PC-3 (cell line): Measurements from ENCODE around the gene TXN2. TPM values are rescaled to one million over a fixed set of nuclear protein-coding genes. Genes with fewer than 3 reads are reported as not detected.

Source experiments
- ATAC-seq: fragments of 200-7000 bp; cut with Tn5 transposase; 2 replicates; pipeline ENCODE4 v1.9.1; 2020; ENCODE audit warnings: mild to moderate bottlenecking, moderate library complexity
- BruUV-seq: library from RNA; stranded (reverse); fragments of 400-500 nt; replicated peaks from 2 replicates; lab custom pipeline; 2021; lab: Mats Ljungman, UMichigan
- CTCF ChIA-PET: fragments of 300-600 bp; sonication (Branson Sonifier 250); formaldehyde crosslinking; loops from one replicate; lab custom pipeline; 2022; ENCODE audit warnings: antibody characterized with exemption; lab: Charles Lee
- POLR2A ChIA-PET: fragments of 300-600 bp; sonication (Branson Sonifier 250); formaldehyde crosslinking; loops from one replicate; lab custom pipeline; 2022; ENCODE audit warnings: antibody characterized with exemption; ENCODE audit not compliant: unreplicated experiment; lab: Charles Lee
- DNase-seq: peaks from one replicate; pipeline ENCODE4 v3.0.0-alpha.2; 2015
- H2AFZ ChIP-seq: fragments of 300-600 bp; sonication (generic); 2 replicates; pipeline ENCODE4 v1.6.0; 2016; ENCODE audit warnings: antibody characterized with exemption, low read length
- H3F3A ChIP-seq: fragments of 300-600 bp; sonication (generic); one replicate; pipeline ENCODE4 v1.6.0; 2017; ENCODE audit warnings: antibody characterized with exemption, low read length, control low read depth, mild to moderate bottlenecking; ENCODE audit not compliant: unreplicated experiment
- H3K27ac ChIP-seq: fragments of 300-600 bp; sonication (generic); 2 replicates; pipeline ENCODE4 v1.5.1; 2016; ENCODE audit warnings: mild to moderate bottlenecking, low read length
- H3K27me3 ChIP-seq: fragments of 300-600 bp; sonication (generic); 2 replicates; pipeline ENCODE4 v1.6.1; 2016; ENCODE audit warnings: low read length, mixed read lengths
- H3K36me3 ChIP-seq: fragments of 300-600 bp; sonication (generic); 2 replicates; pipeline ENCODE4 v1.6.1; 2016; ENCODE audit warnings: low read depth, mixed run types, low read length, mixed read lengths
- H3K4me1 ChIP-seq: fragments of 300-600 bp; sonication (generic); 2 replicates; pipeline ENCODE4 v1.5.1; 2016; ENCODE audit warnings: low read length; ENCODE audit not compliant: insufficient read depth
- H3K4me2 ChIP-seq: fragments of 300-600 bp; sonication (generic); 2 replicates; pipeline ENCODE4 v1.6.0; 2016; ENCODE audit warnings: low read length
- H3K4me3 ChIP-seq: fragments of 300-600 bp; sonication (generic); 2 replicates; pipeline ENCODE4 v1.5.1; 2016; ENCODE audit warnings: mild to moderate bottlenecking, low read length, mixed read lengths
- H3K79me2 ChIP-seq: fragments of 300-600 bp; sonication (generic); 2 replicates; pipeline ENCODE4 v1.6.1; 2017; ENCODE audit warnings: low read length, mixed read lengths
- H3K9ac ChIP-seq: fragments of 300-600 bp; sonication (generic); 2 replicates; pipeline ENCODE4 v1.6.0; 2016; ENCODE audit warnings: mild to moderate bottlenecking, low read length
- H3K9me2 ChIP-seq: fragments of 300-600 bp; sonication (generic); replicated peaks from 2 replicates; pipeline ENCODE4 v1.6.1; 2016; ENCODE audit warnings: mixed run types, low read length, mixed read lengths
- H3K9me3 ChIP-seq: fragments of 300-600 bp; sonication (generic); 2 replicates; pipeline ENCODE4 v1.6.1; 2016; ENCODE audit warnings: low read length, mixed read lengths
- H4K20me1 ChIP-seq: fragments of 300-600 bp; sonication (generic); 2 replicates; pipeline ENCODE4 v1.6.1; 2016; ENCODE audit warnings: low read length, mixed read lengths
- EZH2 ChIP-seq: fragments of 300-600 bp; sonication (generic); IDR thresholded peaks from one replicate; pipeline ENCODE4 v1.6.1; 2017; ENCODE audit warnings: antibody characterized with exemption, mild to moderate bottlenecking, low read length; ENCODE audit not compliant: unreplicated experiment
- EZH2phosphoT487 ChIP-seq: fragments of 300-600 bp; sonication (generic); IDR thresholded peaks from 2 replicates; pipeline ENCODE4 v1.6.1; 2018; ENCODE audit warnings: mild to moderate bottlenecking, antibody characterized with exemption, low read length, borderline replicate concordance
- intact Hi-C: fragments of 100-400 bp; cut with micrococcal nuclease; formaldehyde crosslinking; loops from 2 replicates; pipeline ENCODE4 v1.9.0; 2023
- total RNA-seq: library from RNA; depleted of rRNA; stranded (reverse); fragments of >200 nt; gene quantifications from 2 replicates; pipeline ENCODE4 v1.2.3, GENCODE V29; 2014
- TF ChIP-seq, protein P1 (sequence below): fragments of 300-600 bp; sonication (generic); conservative IDR thresholded peaks from 2 replicates; pipeline ENCODE4 v1.5.1; 2017; ENCODE audit warnings: antibody characterized with exemption, low read depth, mild to moderate bottlenecking, low read length

TXN2 gene
- total RNA-seq, 1 experiment from 2014 or later = 49.6 TPM

- H3F3A ChIP-seq = no peaks in the 10 kb centered on the region
- intact Hi-C loops = loop anchor here (5.0 kb wide), 1 partner anchor 78 kb away; the partner anchor contains the start of gene MYH9
- ChIA-PET POLR2A (interaction anchor here (0.5 to 0.6 kb wide), 2 partner anchors 10 to 77 kb away, joined by 3 to 5 read pairs; partner anchors contain the start of gene MYH9), CTCF (no interaction called here)
- no peak overlapping the region; the same call in 1 of the 2 replicates for H3K4me3 ChIP-seq
- H3K36me3 ChIP-seq = no peaks in the 10 kb centered on the region
- no peaks in the 10 kb centered on the region for H3K27me3 ChIP-seq
- H3K9me3 ChIP-seq = no peaks in the 10 kb centered on the region
- DNase-seq (peak; percentile 95), ATAC-seq (peak; percentile 75)
- BruUV-seq = no TSS peak
- H3K27ac ChIP-seq = peak overlapping the region; percentile 85
- H2AFZ ChIP-seq = no peak overlapping the region; the same call in 1 of the 2 replicates
- no peaks in the 10 kb centered on the region for H4K20me1 ChIP-seq
- peak overlapping the region; percentile 74 for H3K4me2 ChIP-seq
- no peak for TF ChIP-seq EZH2phosphoT487
- TF ChIP-seq EZH2 = no peak
- TF ChIP-seq, protein P1, sequence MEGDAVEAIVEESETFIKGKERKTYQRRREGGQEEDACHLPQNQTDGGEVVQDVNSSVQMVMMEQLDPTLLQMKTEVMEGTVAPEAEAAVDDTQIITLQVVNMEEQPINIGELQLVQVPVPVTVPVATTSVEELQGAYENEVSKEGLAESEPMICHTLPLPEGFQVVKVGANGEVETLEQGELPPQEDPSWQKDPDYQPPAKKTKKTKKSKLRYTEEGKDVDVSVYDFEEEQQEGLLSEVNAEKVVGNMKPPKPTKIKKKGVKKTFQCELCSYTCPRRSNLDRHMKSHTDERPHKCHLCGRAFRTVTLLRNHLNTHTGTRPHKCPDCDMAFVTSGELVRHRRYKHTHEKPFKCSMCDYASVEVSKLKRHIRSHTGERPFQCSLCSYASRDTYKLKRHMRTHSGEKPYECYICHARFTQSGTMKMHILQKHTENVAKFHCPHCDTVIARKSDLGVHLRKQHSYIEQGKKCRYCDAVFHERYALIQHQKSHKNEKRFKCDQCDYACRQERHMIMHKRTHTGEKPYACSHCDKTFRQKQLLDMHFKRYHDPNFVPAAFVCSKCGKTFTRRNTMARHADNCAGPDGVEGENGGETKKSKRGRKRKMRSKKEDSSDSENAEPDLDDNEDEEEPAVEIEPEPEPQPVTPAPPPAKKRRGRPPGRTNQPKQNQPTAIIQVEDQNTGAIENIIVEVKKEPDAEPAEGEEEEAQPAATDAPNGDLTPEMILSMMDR = no peak
- H3K9ac ChIP-seq = peak overlapping the region; percentile 49
- peaks cover 68% of the 10 kb centered on the region for H3K4me1 ChIP-seq
- H3K79me2 ChIP-seq = peaks cover 25% of the 10 kb centered on the region; the same call in 1 of the 2 replicates
- no peaks in the 10 kb centered on the region for H3K9me2 ChIP-seq
Measured at GRCh38 chr22:36465232-36466021, 16.0 kb downstream of the TXN2 start.

GRCh38 chr22:36464715-36465231, 16.7 kb downstream of the TXN2 start:
- CTCF ChIA-PET = no interaction called here

More at GRCh38 chr22:36464715-36465231, 16.7 kb downstream of the TXN2 start:
- ATAC-seq (no peak), DNase-seq (no peak)
- Histone ChIP-seq H4K20me1 (no peaks in the 10 kb centered on the region), H3K9me2 (no peaks in the 10 kb centered on the region), H3K36me3 (no peaks in the 10 kb centered on the region), H3K27ac (peak overlapping the region; percentile 85), H3K9me3 (no peaks in the 10 kb centered on the region), H3K9ac (peak overlapping the region; percentile 49; the same call in 1 of the 2 replicates), H3K4me2 (peak overlapping the region; percentile 45), H3F3A (no peaks in the 10 kb centered on the region), H3K4me3 (no peak overlapping the region), H3K79me2 (peaks cover 19% of the 10 kb centered on the region; the same call in 1 of the 2 replicates), H2AFZ (no peak overlapping the region), H3K27me3 (no peaks in the 10 kb centered on the region), H3K4me1 (peaks cover 70% of the 10 kb centered on the region)
- POLR2A ChIA-PET = no interaction called here
- TF ChIP-seq EZH2 (no peak), EZH2phosphoT487 (no peak)
- TF ChIP-seq, protein P1 = no peak
- intact Hi-C loops = loop anchor here (5.0 kb wide), 1 partner anchor 77 kb away; the partner anchor contains the start of gene MYH9
- TSS peak; percentile 59 for BruUV-seq
